Immature natural killer cell (primary cell): ENCODE measurements around the gene GPR141. TPM values are rescaled to one million over a fixed set of nuclear protein-coding genes. Genes with fewer than 3 reads are reported as not detected.

Experiments
- DNase-seq, 3 donors: peaks; one replicate each; pipeline ENCODE4 v3.0.0; 2022; ENCODE audit warnings: mixed read lengths in 1 of 3
- H3K27ac Mint-ChIP-seq, 6 donors: one replicate each; pipeline ENCODE4 v1.8.0; 2020; ENCODE audit warnings: mixed read lengths in 6 of 6, mild to moderate bottlenecking in 5 of 6, inconsistent platforms in 4 of 6, moderate library complexity in 3 of 6
- H3K27me3 Mint-ChIP-seq, 3 donors: one replicate each; pipeline ENCODE4 v1.8.0; 2020 to 2021; ENCODE audit warnings: low read depth in 3 of 3, mild to moderate bottlenecking in 3 of 3, mixed read lengths in 3 of 3, moderate library complexity in 3 of 3, inconsistent platforms in 1 of 3
- H3K36me3 Mint-ChIP-seq, 3 donors: one replicate each; pipeline ENCODE4 v1.8.0; 2020; ENCODE audit warnings: mixed read lengths in 3 of 3, inconsistent platforms in 2 of 3, mild to moderate bottlenecking in 2 of 3
- H3K4me1 Mint-ChIP-seq, 2 donors: one replicate each; pipeline ENCODE4 v1.8.0; 2020; ENCODE audit warnings: inconsistent platforms in 2 of 2, mild to moderate bottlenecking in 2 of 2, mixed read lengths in 2 of 2, moderate library complexity in 1 of 2
- H3K4me3 Mint-ChIP-seq, 5 donors: one replicate each; pipeline ENCODE4 v1.8.0; 2020; ENCODE audit warnings: mild to moderate bottlenecking in 5 of 5, mixed read lengths in 5 of 5, inconsistent platforms in 3 of 5, moderate library complexity in 3 of 5
- H3K9me3 Mint-ChIP-seq, 6 donors: one replicate each; pipeline ENCODE4 v1.8.0; 2020; ENCODE audit warnings: mild to moderate bottlenecking in 6 of 6, mixed read lengths in 6 of 6, inconsistent platforms in 4 of 6, moderate library complexity in 3 of 6
- polyA plus RNA-seq, 3 donors: library from polyadenylated mRNA; unstranded; fragments of 300-500 nt; fragmentation: Illumina TruSeq; gene quantifications; one replicate each; pipeline ENCODE4 v1.2.3, GENCODE V29; 2021

The GPR141 gene
- polyA plus RNA-seq = 10 to 100 TPM in 2 of 3 donors, 1 to 10 TPM in 1; 9.4 to 24.8 (median 24.3) TPM

DNA sequence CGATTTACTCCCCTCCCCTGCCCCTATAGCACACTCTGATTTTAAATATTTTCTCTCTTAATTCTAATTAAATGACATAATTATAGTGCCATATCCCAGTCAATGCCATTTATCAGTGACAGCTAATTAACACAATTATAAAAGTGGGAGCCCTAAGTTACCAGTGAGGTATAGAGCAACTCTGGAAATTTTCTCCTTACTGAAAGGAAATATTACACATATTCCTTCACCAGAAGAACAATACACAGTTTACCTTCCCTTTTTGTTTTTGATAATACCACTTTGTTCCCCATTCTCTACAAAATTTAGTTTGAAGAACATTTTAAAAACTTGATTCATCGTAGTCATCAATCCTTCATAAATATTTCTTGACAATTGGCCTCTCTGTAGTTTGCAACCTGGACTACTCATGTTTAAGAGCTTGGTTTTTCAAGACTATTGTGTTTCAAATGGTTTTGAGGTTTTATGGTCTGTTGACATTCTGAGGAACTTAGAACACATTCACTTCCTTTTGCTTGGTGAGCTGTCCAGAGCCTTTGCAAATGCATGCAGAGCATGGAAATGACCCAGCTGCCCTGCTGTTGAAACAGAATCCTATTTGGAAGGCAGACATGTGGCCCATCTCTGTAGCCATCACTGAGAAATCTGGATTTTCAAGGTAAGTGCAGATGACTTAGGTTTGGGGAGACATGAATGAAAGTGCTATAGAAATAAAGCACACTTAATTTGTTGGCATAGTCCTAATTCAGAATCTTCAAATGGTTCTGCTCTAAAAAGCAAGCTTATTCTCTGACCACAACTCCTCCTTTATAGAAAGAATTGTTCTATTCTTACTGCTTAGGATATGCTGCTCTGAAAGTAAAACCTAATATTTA is at the start of gene GPR141:
TSS of gene GPR141 (plus strand) at position 521 of the 875 bp plus-strand sequence. CDS start 56,628 bp downstream, outside the sequence.
- H3K4me1 Mint-ChIP-seq = peaks cover 55 to 67% of the 10 kb centered on the region in 2 donors
- H3K4me3 Mint-ChIP-seq = peak within 1 kb of the TSS; percentile 96 to 98 (median 97)
- H3K9me3 Mint-ChIP-seq = no peaks in the 10 kb centered on the region
- H3K36me3 Mint-ChIP-seq = peaks cover 4 to 21% (median 4%) of the 10 kb centered on the region in 3 donors
- H3K27me3 Mint-ChIP-seq = peaks cover 0 to 3% (median 0%) of the 10 kb centered on the region in 3 donors
- DNase-seq = peak in 1 of 3 donors; percentile 38
- H3K27ac Mint-ChIP-seq = peak within 1 kb of the TSS; percentile 85 to 97 (median 92)

- peaks cover 0 to 5% (median 3%) of the 10 kb centered on the region in 3 donors for H3K27me3 Mint-ChIP-seq
- H3K4me3 Mint-ChIP-seq = peak overlapping the region; percentile 60 to 97 (median 89)
- H3K36me3 Mint-ChIP-seq = peaks cover 30 to 48% (median 37%) of the 10 kb centered on the region in 3 donors
- peak overlapping the region; percentile 60 to 84 (median 79) for H3K27ac Mint-ChIP-seq
- no peak for DNase-seq
- H3K9me3 Mint-ChIP-seq = peaks cover 22 to 56% (median 31%) of the 10 kb centered on the region in 6 donors
- H3K4me1 Mint-ChIP-seq = peaks cover 89 to 98% of the 10 kb centered on the region in 2 donors
These were observed 48.2 kb upstream of the GPR141 start for GRCh38 chr7:37635346-37635745.

- no peak for DNase-seq
- no peak overlapping the region for H3K4me3 Mint-ChIP-seq
- peak overlapping the region in 3 of 6 donors; percentile 38 to 51 (median 50) for H3K27ac Mint-ChIP-seq
- H3K27me3 Mint-ChIP-seq = peaks cover 2 to 4% (median 3%) of the 10 kb centered on the region in 3 donors
- H3K36me3 Mint-ChIP-seq = peaks cover 27 to 38% (median 29%) of the 10 kb centered on the region in 3 donors
- peaks cover 7 to 39% (median 26%) of the 10 kb centered on the region in 6 donors for H3K9me3 Mint-ChIP-seq
- H3K4me1 Mint-ChIP-seq = peaks cover 78 to 94% of the 10 kb centered on the region in 2 donors
These were observed 41.5 kb upstream of the GPR141 start for GRCh38 chr7:37642028-37642540.

DNA sequence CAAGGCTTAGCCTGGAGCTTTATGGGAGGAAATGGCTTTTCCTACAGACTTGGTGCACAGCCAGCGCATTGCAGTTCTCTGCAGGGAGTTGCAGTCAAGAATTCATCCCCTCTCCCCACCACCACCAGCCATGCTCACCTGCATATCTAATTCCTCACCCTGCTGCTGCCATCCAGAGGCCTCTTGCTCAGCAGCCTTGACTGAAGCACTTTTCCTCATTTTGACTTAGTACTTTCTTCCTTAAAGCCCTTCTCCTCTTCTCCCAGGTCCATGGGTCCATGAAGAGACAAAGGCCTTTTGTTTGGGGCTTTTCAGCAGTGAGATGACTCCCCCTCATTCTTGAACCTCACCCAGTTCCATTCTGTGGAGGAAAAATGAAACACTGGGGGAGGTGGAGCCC is 39.7 kb upstream of the GPR141 start:
- DNase-seq = no peak
- Mint-ChIP-seq H3K9me3 (peaks cover 2 to 21% (median 12%) of the 10 kb centered on the region in 6 donors), H3K27me3 (peaks cover 2 to 4% (median 3%) of the 10 kb centered on the region in 3 donors), H3K4me1 (peaks cover 60 to 77% of the 10 kb centered on the region in 2 donors), H3K36me3 (peaks cover 12 to 20% (median 18%) of the 10 kb centered on the region in 3 donors), H3K4me3 (peak overlapping the region; percentile 55 to 67 (median 61)), H3K27ac (peak overlapping the region; percentile 57 to 89 (median 82))

GRCh38 chr7:37645282-37646050 is 38.1 kb upstream of the GPR141 start:
- Mint-ChIP-seq H3K27ac (peak overlapping the region; percentile 89 to 99 (median 94)), H3K4me3 (peak overlapping the region; percentile 74 to 92 (median 86)), H3K4me1 (peaks cover 46 to 67% of the 10 kb centered on the region in 2 donors), H3K9me3 (peaks cover 0 to 5% (median 4%) of the 10 kb centered on the region in 6 donors), H3K27me3 (peaks cover 2 to 3% (median 2%) of the 10 kb centered on the region in 3 donors), H3K36me3 (peaks cover 8 to 15% (median 9%) of the 10 kb centered on the region in 3 donors)
- peak in 1 of 3 donors; percentile 39 for DNase-seq

- peaks cover 0 to 12% (median 7%) of the 10 kb centered on the region in 3 donors for H3K27me3 Mint-ChIP-seq
- peaks cover 10 to 16% (median 12%) of the 10 kb centered on the region in 3 donors for H3K36me3 Mint-ChIP-seq
- peak overlapping the region; percentile 89 to 97 (median 93) for H3K27ac Mint-ChIP-seq
- H3K9me3 Mint-ChIP-seq = peaks cover 0 to 6% (median 4%) of the 10 kb centered on the region in 6 donors
- peak overlapping the region; percentile 74 to 88 (median 85) for H3K4me3 Mint-ChIP-seq
- DNase-seq = peak; percentile 53 to 59 (median 57)
- H3K4me1 Mint-ChIP-seq = peaks cover 78 to 89% of the 10 kb centered on the region in 2 donors
These were observed 26.5 kb upstream of the GPR141 start for GRCh38 chr7:37656913-37657530.

DNA sequence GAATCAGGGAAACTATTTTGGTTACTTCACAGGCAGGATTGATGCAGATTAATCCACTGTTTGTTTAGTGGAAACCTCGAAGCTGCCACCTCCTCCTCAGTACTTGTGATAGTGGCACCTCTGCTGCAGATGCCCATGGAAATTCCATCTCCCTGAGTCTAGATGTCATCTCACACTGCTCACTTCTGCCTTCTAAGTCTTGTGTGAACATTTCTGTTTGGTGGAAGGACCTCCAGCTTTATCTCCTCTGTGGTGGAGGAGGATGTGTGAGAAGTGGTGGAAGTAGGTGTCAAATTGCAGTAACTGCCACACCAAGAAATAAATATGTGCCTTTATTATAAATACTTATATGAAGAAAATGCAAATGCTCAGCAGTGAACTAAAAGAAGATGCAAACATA is 25.8 kb upstream of the GPR141 start:
- H3K4me1 Mint-ChIP-seq = peaks cover 86 to 97% of the 10 kb centered on the region in 2 donors
- peak; percentile 68 to 73 (median 72) for DNase-seq
- peaks cover 0 to 12% (median 7%) of the 10 kb centered on the region in 3 donors for H3K27me3 Mint-ChIP-seq
- H3K36me3 Mint-ChIP-seq = peaks cover 10 to 16% (median 12%) of the 10 kb centered on the region in 3 donors
- peaks cover 0 to 6% (median 4%) of the 10 kb centered on the region in 6 donors for H3K9me3 Mint-ChIP-seq
- H3K27ac Mint-ChIP-seq = peak overlapping the region; percentile 89 to 97 (median 93)
- H3K4me3 Mint-ChIP-seq = peak overlapping the region; percentile 74 to 88 (median 85)

- peaks cover 6 to 11% (median 6%) of the 10 kb centered on the region in 3 donors for H3K36me3 Mint-ChIP-seq
- H3K4me3 Mint-ChIP-seq = peak overlapping the region; percentile 31 to 70 (median 65)
- H3K27me3 Mint-ChIP-seq = peaks cover 0 to 12% (median 7%) of the 10 kb centered on the region in 3 donors
- peak overlapping the region; percentile 85 to 94 (median 90) for H3K27ac Mint-ChIP-seq
- peaks cover 91 to 100% of the 10 kb centered on the region in 2 donors for H3K4me1 Mint-ChIP-seq
- peak in 1 of 3 donors; percentile 34 for DNase-seq
- peaks cover 0 to 5% (median 1%) of the 10 kb centered on the region in 6 donors for H3K9me3 Mint-ChIP-seq
These were observed 23.5 kb upstream of the GPR141 start for GRCh38 chr7:37659971-37660565.

DNA sequence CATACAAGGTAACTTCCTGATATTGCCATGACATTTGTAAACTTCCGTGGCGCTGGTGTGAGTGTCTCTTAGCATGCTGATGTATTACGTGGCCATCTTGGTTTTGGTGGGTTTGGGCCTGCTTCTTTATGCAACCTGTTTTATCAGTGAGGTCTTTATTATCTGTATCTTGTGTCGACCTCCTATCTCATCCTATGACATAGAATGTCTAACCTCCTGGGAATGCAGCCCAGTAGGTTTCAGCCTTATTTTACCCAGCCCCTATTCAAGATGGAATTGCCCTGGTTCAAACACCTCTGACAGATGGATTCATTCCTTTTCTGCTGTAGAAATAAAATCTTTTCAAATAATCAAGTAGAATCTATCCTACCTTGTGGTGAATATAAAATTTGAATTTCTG is 23.0 kb upstream of the GPR141 start:
- H3K36me3 Mint-ChIP-seq = peaks cover under 1 to 6% (median 2%) of the 10 kb centered on the region in 3 donors
- H3K9me3 Mint-ChIP-seq = no peaks in the 10 kb centered on the region
- H3K4me1 Mint-ChIP-seq = peaks cover 90 to 100% of the 10 kb centered on the region in 2 donors
- peaks cover 0 to 12% (median 7%) of the 10 kb centered on the region in 3 donors for H3K27me3 Mint-ChIP-seq
- peak overlapping the region; percentile 85 to 94 (median 90) for H3K27ac Mint-ChIP-seq
- no peak for DNase-seq
- H3K4me3 Mint-ChIP-seq = peak overlapping the region; percentile 47 to 70 (median 66)

DNA sequence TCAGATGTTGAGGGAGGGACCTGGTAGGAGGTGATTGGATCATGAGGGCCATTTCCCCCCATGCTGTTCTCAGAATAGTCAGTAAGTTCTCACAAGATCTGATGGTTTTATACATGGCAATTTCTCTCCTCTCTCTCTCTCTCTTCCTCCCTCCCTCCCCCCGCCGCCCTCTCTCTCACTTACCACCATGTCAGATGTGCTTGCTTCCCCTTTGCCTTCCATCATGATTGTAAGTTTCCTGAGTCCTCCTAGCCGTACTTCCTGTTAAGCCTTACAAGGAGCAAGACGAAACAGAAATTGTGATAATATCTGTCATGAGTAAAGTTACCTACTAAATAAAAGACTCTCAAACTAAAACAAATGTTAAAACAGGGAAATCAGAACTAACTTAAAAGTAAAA is 19.9 kb upstream of the GPR141 start:
- H3K27me3 Mint-ChIP-seq = no peaks in the 10 kb centered on the region
- peaks cover 80 to 92% of the 10 kb centered on the region in 2 donors for H3K4me1 Mint-ChIP-seq
- peak overlapping the region; percentile 58 to 94 (median 86) for H3K27ac Mint-ChIP-seq

DNA sequence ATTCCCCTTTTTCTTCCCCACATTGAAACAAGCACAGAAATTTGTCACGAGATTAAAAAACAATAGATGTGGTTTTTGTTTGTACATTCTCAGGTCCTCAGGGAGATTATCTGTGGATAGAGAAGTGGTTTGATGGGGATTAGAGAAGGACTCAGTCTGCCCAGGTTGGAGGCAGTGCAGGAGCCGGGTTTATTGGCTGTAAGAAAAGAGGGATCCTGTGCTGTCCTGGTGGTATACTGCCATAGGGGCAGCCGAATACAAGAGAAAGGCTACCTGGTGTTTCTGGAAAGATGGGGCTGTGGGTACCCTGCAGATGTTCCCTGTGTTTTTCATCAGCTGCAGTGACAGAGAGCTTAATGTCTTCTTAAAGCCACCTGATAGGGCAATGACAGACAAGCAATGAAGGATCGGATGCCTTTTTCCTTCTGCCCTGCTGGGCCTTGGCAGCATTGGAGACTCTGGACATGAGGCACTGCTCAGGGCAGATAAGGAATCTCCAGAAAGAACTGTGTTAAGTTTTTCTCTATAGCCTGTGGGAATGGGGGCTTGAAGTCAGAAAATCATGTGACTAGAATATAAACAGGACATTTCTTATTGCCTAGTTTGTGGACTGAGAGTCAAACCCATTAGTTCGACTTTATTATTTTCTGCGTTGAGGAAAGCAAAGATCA is 18.1 kb upstream of the GPR141 start:
- H3K36me3 Mint-ChIP-seq = no peaks in the 10 kb centered on the region
- peaks cover 78 to 91% of the 10 kb centered on the region in 2 donors for H3K4me1 Mint-ChIP-seq
- no peak overlapping the region for H3K4me3 Mint-ChIP-seq
- peaks cover 0 to 3% (median 0%) of the 10 kb centered on the region in 3 donors for H3K27me3 Mint-ChIP-seq
- H3K27ac Mint-ChIP-seq = peak overlapping the region; percentile 62 to 94 (median 75)
- no peak for DNase-seq
- H3K9me3 Mint-ChIP-seq = no peaks in the 10 kb centered on the region

More for the DNA sequence above, 19.9 kb upstream of the GPR141 start:
- Mint-ChIP-seq H3K9me3 (no peaks in the 10 kb centered on the region), H3K36me3 (no peaks in the 10 kb centered on the region), H3K4me3 (peak overlapping the region in 4 of 5 donors; percentile 22 to 58 (median 28))
- no peak for DNase-seq
